B cell (primary cell): ENCODE data around the gene FHIT.

Experiments
- EZH2 ChIP-seq: IDR thresholded peaks from 2 replicates; pipeline ENCODE4 v1.6.1; 2012; ENCODE audit warnings: borderline replicate concordance, low read depth, mild to moderate bottlenecking, moderate library complexity, low read length; ENCODE audit not compliant: insufficient read depth, poor library complexity, severe bottlenecking
- TF ChIP-seq, protein P1 (sequence below): fragments of 200-600 bp; IDR thresholded peaks from one replicate; pipeline ENCODE4 v1.8.0; 2022; ENCODE audit warnings: antibody characterized with exemption, mild to moderate bottlenecking

DNA sequence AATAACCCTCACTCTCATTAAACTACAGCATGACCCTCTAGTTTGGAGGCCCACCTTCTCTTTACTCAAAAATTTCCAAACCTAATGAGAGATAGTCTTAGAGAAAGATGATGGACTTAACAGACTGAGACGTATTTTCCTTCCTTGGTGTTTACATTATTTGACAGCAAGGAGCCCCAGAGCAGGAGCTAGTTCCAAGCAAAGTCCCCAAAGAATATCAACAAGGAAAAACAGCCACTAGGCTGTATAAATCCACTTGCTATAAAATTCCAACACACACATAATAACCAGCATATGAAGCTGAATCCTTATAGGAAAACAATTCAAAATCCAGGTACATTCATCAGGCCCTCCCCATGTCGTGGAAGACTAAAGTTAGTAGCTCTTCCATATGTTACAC is 660.0 kb downstream of the FHIT start:
- TF ChIP-seq, protein P1, sequence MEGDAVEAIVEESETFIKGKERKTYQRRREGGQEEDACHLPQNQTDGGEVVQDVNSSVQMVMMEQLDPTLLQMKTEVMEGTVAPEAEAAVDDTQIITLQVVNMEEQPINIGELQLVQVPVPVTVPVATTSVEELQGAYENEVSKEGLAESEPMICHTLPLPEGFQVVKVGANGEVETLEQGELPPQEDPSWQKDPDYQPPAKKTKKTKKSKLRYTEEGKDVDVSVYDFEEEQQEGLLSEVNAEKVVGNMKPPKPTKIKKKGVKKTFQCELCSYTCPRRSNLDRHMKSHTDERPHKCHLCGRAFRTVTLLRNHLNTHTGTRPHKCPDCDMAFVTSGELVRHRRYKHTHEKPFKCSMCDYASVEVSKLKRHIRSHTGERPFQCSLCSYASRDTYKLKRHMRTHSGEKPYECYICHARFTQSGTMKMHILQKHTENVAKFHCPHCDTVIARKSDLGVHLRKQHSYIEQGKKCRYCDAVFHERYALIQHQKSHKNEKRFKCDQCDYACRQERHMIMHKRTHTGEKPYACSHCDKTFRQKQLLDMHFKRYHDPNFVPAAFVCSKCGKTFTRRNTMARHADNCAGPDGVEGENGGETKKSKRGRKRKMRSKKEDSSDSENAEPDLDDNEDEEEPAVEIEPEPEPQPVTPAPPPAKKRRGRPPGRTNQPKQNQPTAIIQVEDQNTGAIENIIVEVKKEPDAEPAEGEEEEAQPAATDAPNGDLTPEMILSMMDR = no peak
- TF ChIP-seq EZH2 = no peak
